ENCODE data around the gene REPS1. TPM values are rescaled to one million over a fixed set of nuclear protein-coding genes. Genes with fewer than 3 reads are reported as not detected.

Gene REPS1
- total RNA-seq, 2 donors from 2014 or later = 43.1 to 86.0 TPM

GRCh38 chr6:139019722-139020121 is 31.7 kb upstream of the REPS1 start:
- H3K4me1 ChIP-seq (ENCODE audit: control insufficient read depth in 1 of 2, low read depth in 2 of 2) = no peaks in the 10 kb centered on the region
- H3K36me3 ChIP-seq = no peaks in the 10 kb centered on the region
- H3K9me3 ChIP-seq = no peaks in the 10 kb centered on the region
- no peak overlapping the region for H3K4me3 ChIP-seq
- no peak for TF ChIP-seq CTCF (IDR thresholded peaks at IDR 0.05)
- H3K27ac ChIP-seq = no peak overlapping the region
- DNase-seq (ENCODE audit: low spot score) (no peak), ATAC-seq (ENCODE audit: insufficient number of reproducible peaks, low FRiP score, low read depth) (no peak)
- no peaks in the 10 kb centered on the region for H3K27me3 ChIP-seq (replicated peaks; ENCODE audit: insufficient read depth)

- H3K4me3 ChIP-seq = no peak overlapping the region
- H3K27me3 ChIP-seq (replicated peaks; ENCODE audit: insufficient read depth) = no peaks in the 10 kb centered on the region
- TF ChIP-seq CTCF (IDR thresholded peaks at IDR 0.05) = no peak
- DNase-seq (ENCODE audit: low spot score) = no peak
- no peaks in the 10 kb centered on the region for H3K36me3 ChIP-seq
- no peak for ATAC-seq (ENCODE audit: insufficient number of reproducible peaks, low FRiP score, low read depth)
- H3K27ac ChIP-seq = no peak overlapping the region
- H3K4me1 ChIP-seq (ENCODE audit: control insufficient read depth in 1 of 2, low read depth in 2 of 2) = no peaks in the 10 kb centered on the region
- no peaks in the 10 kb centered on the region for H3K9me3 ChIP-seq
These were observed 29.2 kb upstream of the REPS1 start for GRCh38 chr6:139017227-139017626.

GRCh38 chr6:139016337-139017213 is 28.5 kb upstream of the REPS1 start:
- Histone ChIP-seq H3K4me3 (no peak overlapping the region), H3K36me3 (no peaks in the 10 kb centered on the region), H3K4me1 (ENCODE audit: control insufficient read depth in 1 of 2, low read depth in 2 of 2) (no peaks in the 10 kb centered on the region), H3K27ac (no peak overlapping the region), H3K27me3 (replicated peaks; ENCODE audit: insufficient read depth) (no peaks in the 10 kb centered on the region), H3K9me3 (no peaks in the 10 kb centered on the region)
- no peak for ATAC-seq (ENCODE audit: insufficient number of reproducible peaks, low FRiP score, low read depth)
- no peak for TF ChIP-seq CTCF (IDR thresholded peaks at IDR 0.05)
- no peak for DNase-seq (ENCODE audit: low spot score)

- H3K27ac ChIP-seq = no peak overlapping the region
- ATAC-seq (ENCODE audit: insufficient number of reproducible peaks, low FRiP score, low read depth) = no peak
These were observed 26.9 kb upstream of the REPS1 start for GRCh38 chr6:139014945-139015344.

More at GRCh38 chr6:139014945-139015344, 26.9 kb upstream of the REPS1 start:
- Histone ChIP-seq H3K36me3 (no peaks in the 10 kb centered on the region), H3K4me1 (ENCODE audit: control insufficient read depth in 1 of 2, low read depth in 2 of 2) (no peaks in the 10 kb centered on the region), H3K4me3 (no peak overlapping the region), H3K27me3 (replicated peaks; ENCODE audit: insufficient read depth) (no peaks in the 10 kb centered on the region), H3K9me3 (no peaks in the 10 kb centered on the region)
- no peak for DNase-seq (ENCODE audit: low spot score)
- TF ChIP-seq CTCF (IDR thresholded peaks at IDR 0.05) = no peak
